Testis (tissue), 2 donors: Measurements from ENCODE around the gene SCRG1.

ENCODE experiments used
- CTCF ChIP-seq, 3 experiments: fragments of 450-650 bp in 2 of 3; fragments of 200-600 bp in 1 of 3; sonication (generic) in 1 of 3; IDR thresholded peaks; one replicate each; pipeline ENCODE4 v1.5.1; 2016 to 2019; ENCODE audit warnings: antibody characterized with exemption in 3 of 3, mild to moderate bottlenecking in 2 of 3, moderate library complexity in 1 of 3
- POLR2A ChIP-seq: fragments of 450-650 bp; IDR thresholded peaks from one replicate; pipeline ENCODE4 v1.6.1; 2017; ENCODE audit warnings: antibody characterized with exemption, mild to moderate bottlenecking, moderate library complexity

GRCh38 chr4:173401063-173401462 lies 2.1 kb upstream of the SCRG1 start:
- TF ChIP-seq CTCF (IDR thresholded peaks at IDR 0.05) (no peak), POLR2A (no peak)
